Nephron (organoid): ENCODE measurements around the gene IGF2.

ENCODE experiments used
- H3K27ac Mint-ChIP-seq, 3 experiments: 2 replicates each; pipeline ENCODE4 v1.8.0; 2020; ENCODE audit warnings: mixed read lengths in 3 of 3, mild to moderate bottlenecking in 2 of 3, moderate library complexity in 1 of 3
- H3K27me3 Mint-ChIP-seq: 2 replicates; pipeline ENCODE4 v1.8.0; 2021; ENCODE audit warnings: low read depth, mild to moderate bottlenecking, moderate library complexity, mixed read lengths
- H3K36me3 Mint-ChIP-seq: 2 replicates; pipeline ENCODE4 v1.8.0; 2020; ENCODE audit warnings: low read depth, mixed read lengths
- H3K4me1 Mint-ChIP-seq: 2 replicates; pipeline ENCODE4 v1.8.0; 2020; ENCODE audit warnings: mixed read lengths
- H3K4me3 Mint-ChIP-seq, 3 experiments: 2 replicates each; pipeline ENCODE4 v1.8.0; 2020; ENCODE audit warnings: mild to moderate bottlenecking in 3 of 3, mixed read lengths in 3 of 3, moderate library complexity in 2 of 3
- H3K9me3 Mint-ChIP-seq: 2 replicates; pipeline ENCODE4 v1.8.0; 2020; ENCODE audit warnings: mixed read lengths
- CTCF ChIP-seq, 3 experiments: fragments of 200-600 bp; sonication (generic); IDR thresholded peaks; one replicate each; pipeline ENCODE4 v1.5.0; 2021; ENCODE audit warnings: antibody characterized with exemption in 3 of 3; ENCODE audit not compliant: unreplicated experiment in 3 of 3

IGF2 gene

GRCh38 chr11:2118677-2119076, 20.5 kb downstream of the IGF2 start:
- Mint-ChIP-seq H3K4me1 (no peaks in the 10 kb centered on the region), H3K36me3 (peaks cover 11% of the 10 kb centered on the region), H3K27me3 (peaks cover 11% of the 10 kb centered on the region), H3K4me3 (no peak overlapping the region), H3K27ac (no peak overlapping the region), H3K9me3 (peaks cover 29% of the 10 kb centered on the region)
- TF ChIP-seq CTCF (IDR thresholded peaks at IDR 0.05; ENCODE audit: unreplicated experiment in 3 of 3), result no peak

DNA sequence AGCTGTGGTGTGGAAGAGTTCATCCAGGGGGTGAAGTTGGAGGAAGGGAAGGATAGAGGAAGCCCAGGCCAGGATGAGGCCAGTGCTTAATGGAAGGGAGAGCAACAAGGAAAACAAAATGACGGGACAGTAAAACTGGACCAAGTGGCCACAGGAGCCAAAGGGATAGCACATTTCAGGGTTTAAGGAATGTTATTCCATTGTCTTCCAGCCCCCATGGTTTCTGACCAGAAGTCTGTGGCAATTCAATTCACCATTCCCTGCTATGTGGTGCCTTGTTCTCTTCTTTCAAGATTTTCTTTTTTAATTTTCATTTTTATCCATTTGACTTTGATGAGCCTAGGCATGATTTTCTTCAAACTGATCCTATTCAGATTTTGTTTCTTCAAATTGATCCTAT, 22.5 kb downstream of the IGF2 start:
- no peak overlapping the region for H3K27ac Mint-ChIP-seq
- H3K36me3 Mint-ChIP-seq, result peaks cover 11% of the 10 kb centered on the region
- TF ChIP-seq CTCF (IDR thresholded peaks at IDR 0.05; ENCODE audit: unreplicated experiment in 3 of 3), result no peak
- H3K4me3 Mint-ChIP-seq, result no peak overlapping the region
- peaks cover 29% of the 10 kb centered on the region for H3K9me3 Mint-ChIP-seq
- H3K4me1 Mint-ChIP-seq, result no peaks in the 10 kb centered on the region
- H3K27me3 Mint-ChIP-seq, result peaks cover 11% of the 10 kb centered on the region

GRCh38 chr11:2115308-2115707, 23.9 kb downstream of the IGF2 start:
- no peaks in the 10 kb centered on the region for H3K4me1 Mint-ChIP-seq
- H3K4me3 Mint-ChIP-seq, result no peak overlapping the region
- H3K9me3 Mint-ChIP-seq, result peaks cover 29% of the 10 kb centered on the region

DNA sequence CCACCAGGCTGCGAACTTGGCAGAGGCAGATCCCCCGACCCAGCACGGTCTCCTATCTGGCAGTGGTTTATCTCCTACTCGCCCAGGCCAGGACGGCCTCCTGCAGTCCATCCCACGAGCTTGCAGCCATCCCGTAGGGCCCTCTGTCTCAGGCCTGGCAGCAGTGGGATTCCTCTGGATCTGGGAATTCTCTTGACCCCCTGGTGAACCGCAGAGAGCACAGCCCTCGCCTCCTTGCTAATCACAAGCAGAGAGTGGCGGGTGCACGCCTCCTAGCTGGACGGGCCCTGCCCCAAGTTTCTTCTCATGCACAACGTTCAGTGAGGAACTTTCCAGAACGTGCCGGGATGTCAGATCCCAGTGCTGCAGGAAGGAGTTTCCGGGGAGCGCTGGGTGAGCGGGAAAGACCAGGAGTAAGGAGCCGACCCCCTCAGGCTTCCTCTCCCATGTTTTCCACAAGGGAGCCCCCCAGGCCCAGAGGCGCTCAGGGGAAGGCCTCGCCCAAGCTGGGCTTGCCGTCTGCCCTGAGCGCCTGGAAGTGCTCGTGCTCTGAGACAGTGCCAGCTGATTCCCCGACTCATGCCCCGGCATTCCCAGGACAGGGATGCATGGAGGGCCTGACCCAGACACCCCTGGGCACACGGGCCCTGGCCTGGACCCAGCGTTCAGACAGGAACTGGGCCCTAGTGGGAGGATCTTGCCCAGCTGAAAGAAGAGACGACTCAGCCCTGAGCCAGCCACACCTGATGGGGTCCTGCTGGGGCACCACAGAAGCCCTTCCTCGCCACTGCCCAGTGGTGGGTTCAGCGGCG, 24.6 kb downstream of the IGF2 start:
- Mint-ChIP-seq H3K9me3 (peaks cover 31% of the 10 kb centered on the region), H3K4me3 (no peak overlapping the region), H3K4me1 (no peaks in the 10 kb centered on the region), H3K36me3 (peaks cover 15% of the 10 kb centered on the region), H3K27me3 (peaks cover 14% of the 10 kb centered on the region), H3K27ac (no peak overlapping the region)
- no peak for TF ChIP-seq CTCF (IDR thresholded peaks at IDR 0.05; ENCODE audit: unreplicated experiment in 3 of 3)

More at GRCh38 chr11:2115308-2115707, 23.9 kb downstream of the IGF2 start:
- TF ChIP-seq CTCF (IDR thresholded peaks at IDR 0.05; ENCODE audit: unreplicated experiment in 3 of 3), result no peak
- Mint-ChIP-seq H3K27ac (no peak overlapping the region), H3K27me3 (peaks cover 12% of the 10 kb centered on the region), H3K36me3 (peaks cover 11% of the 10 kb centered on the region)

DNA sequence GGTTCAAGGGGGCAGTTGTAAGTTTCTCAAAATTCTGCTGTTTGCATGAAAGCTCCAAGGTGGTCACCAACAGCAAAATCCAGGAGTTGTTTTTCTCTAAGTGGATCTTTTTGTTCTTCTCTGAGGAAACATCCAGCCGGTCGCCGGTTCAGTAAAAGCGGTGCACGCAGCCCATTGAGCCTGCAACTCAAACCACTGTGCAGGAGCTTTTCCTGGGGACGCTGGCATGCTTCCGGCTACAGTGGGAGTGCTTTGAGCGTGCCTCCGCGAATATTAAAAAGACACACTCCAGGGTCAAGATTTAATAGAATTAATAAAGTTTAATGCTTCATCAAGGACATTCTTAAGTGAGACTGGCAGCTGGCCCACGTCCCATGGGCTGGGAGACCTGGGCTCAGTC, 25.4 kb downstream of the IGF2 start:
- peaks cover 15% of the 10 kb centered on the region for H3K36me3 Mint-ChIP-seq
- peaks cover 28% of the 10 kb centered on the region for H3K9me3 Mint-ChIP-seq
- H3K4me3 Mint-ChIP-seq, result no peak overlapping the region

More for the DNA sequence above, 25.4 kb downstream of the IGF2 start:
- Mint-ChIP-seq H3K27me3 (peaks cover 14% of the 10 kb centered on the region), H3K4me1 (no peaks in the 10 kb centered on the region), H3K27ac (no peak overlapping the region)
- TF ChIP-seq CTCF (IDR thresholded peaks at IDR 0.05; ENCODE audit: unreplicated experiment in 3 of 3), result no peak
